Activated naive CD8-positive, alpha-beta T cell treated with anti-CD3 and anti-CD28 coated beads, Interleukin-2, amount 10 ng/mL, durations not matched to agents 7 days and 5 days (primary cell): ENCODE data around the gene NR2F1. TPM values are rescaled to one million over a fixed set of nuclear protein-coding genes. Genes with fewer than 3 reads are reported as not detected.

Experiments used
- ATAC-seq: fragments of 150-1000 bp; cut with Tn5 transposase; one replicate; pipeline ENCODE4 v1.10.0; 2021; ENCODE audit warnings: low read depth, moderate library complexity
- POLR2A ChIA-PET: fragments of 350-600 bp; sonication (Branson Sonifier 250); formaldehyde crosslinking; loops from one replicate; lab custom pipeline; 2021; ENCODE audit warnings: antibody characterized with exemption; lab: Charles Lee
- DNase-seq: peaks from one replicate; pipeline ENCODE4 v3.0.0; 2021
- H3K27ac Mint-ChIP-seq: one replicate; pipeline ENCODE4 v1.8.0; 2022; ENCODE audit warnings: mild to moderate bottlenecking, mixed read lengths
- H3K27me3 Mint-ChIP-seq: one replicate; pipeline ENCODE4 v1.8.0; 2022; ENCODE audit warnings: mild to moderate bottlenecking, moderate library complexity, mixed read lengths
- H3K36me3 Mint-ChIP-seq: one replicate; pipeline ENCODE4 v1.8.0; 2021; ENCODE audit warnings: mild to moderate bottlenecking, mixed read lengths
- H3K4me1 Mint-ChIP-seq: one replicate; pipeline ENCODE4 v1.8.0; 2021; ENCODE audit warnings: mixed read lengths
- H3K4me3 Mint-ChIP-seq: one replicate; pipeline ENCODE4 v1.8.0; 2022; ENCODE audit warnings: mild to moderate bottlenecking, moderate library complexity, mixed read lengths
- H3K9me3 Mint-ChIP-seq: one replicate; pipeline ENCODE4 v1.8.0; 2021; ENCODE audit warnings: mixed read lengths
- total RNA-seq, 2 experiments: library from RNA; stranded (reverse); gene quantifications; one replicate each; pipeline ENCODE4 v1.2.3, GENCODE V29; 2021

NR2F1 gene
- total RNA-seq, 2 experiments from 2014 or later: not detected

- Mint-ChIP-seq H3K27me3 (peaks cover 45% of the 10 kb centered on the region), H3K4me3 (peak overlapping the region; percentile 56), H3K4me1 (peaks cover 21% of the 10 kb centered on the region), H3K36me3 (peaks cover 3% of the 10 kb centered on the region), H3K9me3 (no peaks in the 10 kb centered on the region), H3K27ac (no peak overlapping the region)
- DNase-seq (no peak), ATAC-seq (no peak)
- POLR2A ChIA-PET: no interaction called here
Measured at GRCh38 chr5:93583439-93583767, 381 bp downstream of the NR2F1 start.

GRCh38 chr5:93583768-93584595 is 960 bp downstream of the NR2F1 start:
- peak; percentile 66 for DNase-seq
- H3K27me3 Mint-ChIP-seq: peaks cover 45% of the 10 kb centered on the region
- H3K27ac Mint-ChIP-seq: no peak overlapping the region
- peak overlapping the region; percentile 56 for H3K4me3 Mint-ChIP-seq
- H3K36me3 Mint-ChIP-seq: peaks cover 7% of the 10 kb centered on the region
- peaks cover 4% of the 10 kb centered on the region for H3K9me3 Mint-ChIP-seq
- POLR2A ChIA-PET: no interaction called here
- H3K4me1 Mint-ChIP-seq: peaks cover 25% of the 10 kb centered on the region
- ATAC-seq: peak; percentile 19

GRCh38 chr5:93584596-93585040 is 1.6 kb downstream of the NR2F1 start:
- H3K4me3 Mint-ChIP-seq: peak overlapping the region; percentile 32

DNA sequence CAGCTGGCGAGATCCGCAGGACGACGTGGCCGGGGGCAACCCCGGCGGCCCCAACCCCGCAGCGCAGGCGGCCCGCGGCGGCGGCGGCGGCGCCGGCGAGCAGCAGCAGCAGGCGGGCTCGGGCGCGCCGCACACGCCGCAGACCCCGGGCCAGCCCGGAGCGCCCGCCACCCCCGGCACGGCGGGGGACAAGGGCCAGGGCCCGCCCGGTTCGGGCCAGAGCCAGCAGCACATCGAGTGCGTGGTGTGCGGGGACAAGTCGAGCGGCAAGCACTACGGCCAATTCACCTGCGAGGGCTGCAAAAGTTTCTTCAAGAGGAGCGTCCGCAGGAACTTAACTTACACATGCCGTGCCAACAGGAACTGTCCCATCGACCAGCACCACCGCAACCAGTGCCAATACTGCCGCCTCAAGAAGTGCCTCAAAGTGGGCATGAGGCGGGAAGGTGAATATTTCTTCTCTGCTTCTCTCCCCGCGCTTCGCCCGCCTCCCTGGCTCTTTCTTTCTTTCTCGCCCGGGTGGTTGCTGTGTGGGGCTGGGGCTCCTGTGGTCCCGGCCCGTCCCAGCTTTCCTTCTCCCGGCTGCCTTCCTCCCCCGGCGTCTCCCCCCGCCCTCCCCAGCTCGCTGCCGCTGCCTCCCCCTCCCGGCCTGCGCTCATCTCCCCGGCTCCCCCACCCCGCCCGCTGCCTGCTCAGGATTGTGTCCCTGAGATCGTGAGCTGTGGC is 2.2 kb downstream of the NR2F1 start:
- DNase-seq: no peak
- Mint-ChIP-seq H3K4me3 (peak overlapping the region; percentile 80), H3K36me3 (peaks cover 9% of the 10 kb centered on the region), H3K27me3 (peaks cover 51% of the 10 kb centered on the region), H3K9me3 (peaks cover 4% of the 10 kb centered on the region), H3K4me1 (peaks cover 25% of the 10 kb centered on the region), H3K27ac (no peak overlapping the region)
- POLR2A ChIA-PET: no interaction called here
- ATAC-seq: no peak

More at GRCh38 chr5:93584596-93585040, 1.6 kb downstream of the NR2F1 start:
- Mint-ChIP-seq H3K27ac (no peak overlapping the region), H3K36me3 (peaks cover 9% of the 10 kb centered on the region), H3K9me3 (peaks cover 4% of the 10 kb centered on the region), H3K4me1 (peaks cover 26% of the 10 kb centered on the region), H3K27me3 (peaks cover 51% of the 10 kb centered on the region)
- POLR2A ChIA-PET: no interaction called here
- DNase-seq (no peak), ATAC-seq (no peak)

DNA sequence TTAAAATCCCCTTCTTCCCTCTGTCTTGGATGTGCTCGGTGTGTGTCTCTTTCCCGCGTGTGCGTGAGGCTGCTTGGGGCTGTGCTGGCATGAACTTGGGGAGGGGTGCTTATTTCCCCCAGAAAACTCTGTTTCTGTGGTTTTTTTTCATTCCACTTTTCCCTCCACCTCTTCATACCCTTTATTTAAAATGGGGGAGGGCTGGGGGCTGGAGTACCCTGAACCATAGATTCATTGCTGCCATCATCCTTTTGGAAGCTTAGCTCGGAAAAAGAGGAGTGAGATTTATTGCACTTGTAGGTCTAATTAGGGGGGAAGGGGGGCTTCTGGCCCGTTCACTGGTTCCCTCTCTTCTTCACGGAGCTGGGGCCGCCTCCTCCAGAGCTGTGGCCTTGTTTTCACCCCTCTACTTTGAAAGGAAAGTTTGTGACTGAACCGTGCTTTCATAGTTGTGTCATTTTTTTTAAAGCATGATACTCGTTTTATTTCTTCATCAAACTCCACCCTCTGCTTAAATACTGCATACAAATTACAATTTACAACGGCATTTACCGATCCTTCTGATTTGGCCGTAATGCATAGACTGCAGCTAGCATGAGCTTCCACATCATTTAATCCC is 2.9 kb downstream of the NR2F1 start:
- ATAC-seq (no peak), DNase-seq (no peak)
- Mint-ChIP-seq H3K4me1 (peaks cover 18% of the 10 kb centered on the region), H3K27me3 (peaks cover 51% of the 10 kb centered on the region), H3K9me3 (peaks cover 4% of the 10 kb centered on the region), H3K36me3 (peaks cover 9% of the 10 kb centered on the region), H3K27ac (peak overlapping the region; percentile 70), H3K4me3 (peak overlapping the region; percentile 80)
- POLR2A ChIA-PET: interaction anchor here (0.9 kb wide), 1 partner anchor 13 kb away, joined by 3 read pairs; no protein-coding TSS in a partner anchor

GRCh38 chr5:93586736-93587596 is 3.9 kb downstream of the NR2F1 start:
- Mint-ChIP-seq H3K27ac (peak overlapping the region; percentile 30), H3K9me3 (peaks cover 4% of the 10 kb centered on the region), H3K36me3 (peaks cover 9% of the 10 kb centered on the region), H3K27me3 (peaks cover 61% of the 10 kb centered on the region), H3K4me3 (no peak overlapping the region), H3K4me1 (peaks cover 17% of the 10 kb centered on the region)
- ATAC-seq (no peak), DNase-seq (no peak)
- POLR2A ChIA-PET: interaction anchor here (0.8 to 0.9 kb wide), 2 partner anchors 14 to 26 kb away, joined by 3 to 6 read pairs; no protein-coding TSS in a partner anchor

GRCh38 chr5:93587597-93588351 is 4.8 kb downstream of the NR2F1 start:
- Mint-ChIP-seq H3K36me3 (peaks cover 9% of the 10 kb centered on the region), H3K9me3 (peaks cover 4% of the 10 kb centered on the region), H3K4me1 (peaks cover 17% of the 10 kb centered on the region), H3K27me3 (peaks cover 67% of the 10 kb centered on the region), H3K4me3 (peak overlapping the region; percentile 9), H3K27ac (peak overlapping the region; percentile 30)
- ATAC-seq (no peak), DNase-seq (no peak)
- POLR2A ChIA-PET: interaction anchor here (0.5 to 0.8 kb wide), 2 partner anchors 10 to 25 kb away, joined by 4 to 6 read pairs; no protein-coding TSS in a partner anchor

GRCh38 chr5:93588352-93589151 is 5.5 kb downstream of the NR2F1 start:
- no peak for DNase-seq
- no peak for ATAC-seq
- peak overlapping the region; percentile 78 for H3K27ac Mint-ChIP-seq
- POLR2A ChIA-PET: interaction anchor here (0.5 kb wide), 1 partner anchor 9 kb away, joined by 4 read pairs; no protein-coding TSS in a partner anchor
- peak overlapping the region; percentile 63 for H3K4me3 Mint-ChIP-seq
- peaks cover 9% of the 10 kb centered on the region for H3K36me3 Mint-ChIP-seq
- peaks cover 4% of the 10 kb centered on the region for H3K9me3 Mint-ChIP-seq
- peaks cover 17% of the 10 kb centered on the region for H3K4me1 Mint-ChIP-seq
- peaks cover 75% of the 10 kb centered on the region for H3K27me3 Mint-ChIP-seq

DNA sequence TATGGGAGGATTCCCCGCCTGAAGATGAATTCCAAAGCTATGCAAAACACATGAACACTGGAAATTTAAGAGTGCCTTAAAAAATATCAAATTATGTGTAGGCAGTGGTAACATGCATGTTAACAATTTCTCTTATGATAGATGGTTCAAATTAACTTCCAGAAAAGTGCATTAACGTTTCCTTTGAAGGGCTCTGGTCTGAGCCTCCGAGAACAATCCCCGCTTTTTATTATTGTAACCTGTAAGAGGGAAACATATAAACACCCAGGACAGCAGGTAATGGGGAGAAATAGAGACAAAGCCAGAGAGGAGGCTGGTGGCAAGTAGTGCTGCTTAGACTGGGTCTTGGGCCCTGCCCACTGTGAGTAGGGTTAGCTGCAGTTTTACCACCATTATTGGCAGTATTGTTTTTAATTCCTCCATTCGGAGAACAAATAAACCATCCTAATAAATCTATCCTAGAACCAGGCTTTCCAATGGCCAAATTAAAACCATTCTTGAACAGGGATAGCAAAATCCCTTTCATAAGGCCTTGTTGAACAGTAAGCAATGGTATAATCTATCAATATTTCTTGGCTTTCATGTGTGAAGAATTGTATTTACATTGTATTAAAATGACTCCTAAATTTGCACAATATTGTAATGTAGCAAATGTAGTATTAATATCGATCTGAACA is 6.3 kb downstream of the NR2F1 start:
- Mint-ChIP-seq H3K4me3 (no peak overlapping the region), H3K9me3 (peaks cover 8% of the 10 kb centered on the region), H3K27me3 (peaks cover 82% of the 10 kb centered on the region), H3K36me3 (peaks cover 9% of the 10 kb centered on the region), H3K27ac (peak overlapping the region; percentile 16), H3K4me1 (peaks cover 17% of the 10 kb centered on the region)
- DNase-seq (no peak), ATAC-seq (no peak)
- POLR2A ChIA-PET: no interaction called here

GRCh38 chr5:93589829-93590215 is 6.8 kb downstream of the NR2F1 start:
- no peak overlapping the region for H3K4me3 Mint-ChIP-seq

DNA sequence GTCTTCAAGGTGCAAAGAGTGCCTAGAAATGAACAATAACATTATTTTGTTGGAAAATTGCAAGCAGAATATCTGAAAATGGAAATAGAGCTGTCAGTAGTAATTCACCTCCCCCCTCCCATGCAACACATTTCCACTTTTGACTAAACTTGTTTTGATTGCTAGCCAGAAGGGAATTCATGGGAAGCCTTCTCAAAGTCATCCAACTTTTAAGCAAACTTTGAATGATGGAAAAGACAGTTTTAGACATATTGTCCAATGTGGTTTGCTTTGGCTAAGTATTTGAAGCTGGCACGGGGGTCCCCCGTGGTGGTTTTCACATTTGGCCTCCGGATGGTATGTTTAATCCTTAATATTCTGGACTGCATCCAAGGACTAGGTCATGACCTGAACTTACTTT is 7.5 kb downstream of the NR2F1 start:
- Mint-ChIP-seq H3K36me3 (peaks cover 10% of the 10 kb centered on the region), H3K4me1 (peaks cover 17% of the 10 kb centered on the region), H3K9me3 (peaks cover 11% of the 10 kb centered on the region), H3K27me3 (peaks cover 94% of the 10 kb centered on the region), H3K27ac (no peak overlapping the region), H3K4me3 (no peak overlapping the region)
- POLR2A ChIA-PET: no interaction called here
- ATAC-seq (no peak), DNase-seq (no peak)

More at GRCh38 chr5:93589829-93590215, 6.8 kb downstream of the NR2F1 start:
- no peak overlapping the region for H3K27ac Mint-ChIP-seq
- H3K9me3 Mint-ChIP-seq: peaks cover 8% of the 10 kb centered on the region
- DNase-seq: no peak
- POLR2A ChIA-PET: no interaction called here
- peaks cover 9% of the 10 kb centered on the region for H3K36me3 Mint-ChIP-seq
- H3K27me3 Mint-ChIP-seq: peaks cover 87% of the 10 kb centered on the region
- no peak for ATAC-seq
- peaks cover 17% of the 10 kb centered on the region for H3K4me1 Mint-ChIP-seq
